ENCODE data around the gene C14orf93.

Gene C14orf93

GRCh38 chr14:22986508-22987054 lies 23.4 kb downstream of the C14orf93 start:
- DNase-seq, result peak; percentile 78

- no peak for DNase-seq
These were observed 23.9 kb downstream of the C14orf93 start for GRCh38 chr14:22985894-22986507.

- no peak for DNase-seq
These were observed 24.8 kb downstream of the C14orf93 start for GRCh38 chr14:22984959-22985658.

GRCh38 chr14:22982477-22983245 lies 27.3 kb downstream of the C14orf93 start, which contains the start of gene AJUBA:
Gene AJUBA, minus strand, starts transcription at chr14:22982551. Its CDS starts 285 bp downstream, at chr14:22982266.
- DNase-seq, result peak; percentile 92

GRCh38 chr14:22981876-22982476 lies 28.0 kb downstream of the C14orf93 start:
- DNase-seq, result peak; percentile 78

- peak; percentile 65 for DNase-seq
These were observed 28.7 kb downstream of the C14orf93 start for GRCh38 chr14:22981090-22981875.

GRCh38 chr14:22980672-22981089 lies 29.3 kb downstream of the C14orf93 start:
- no peak for DNase-seq

- peak; percentile 30 for DNase-seq
These were observed 30.1 kb downstream of the C14orf93 start for GRCh38 chr14:22979748-22980392.

GRCh38 chr14:22978981-22979671 lies 30.8 kb downstream of the C14orf93 start:
- peak; percentile 35 for DNase-seq

- no peak for DNase-seq
These were observed 31.5 kb downstream of the C14orf93 start for GRCh38 chr14:22978487-22978837.

- DNase-seq, result peak; percentile 65
These were observed 32.1 kb downstream of the C14orf93 start for GRCh38 chr14:22977684-22978486.

- DNase-seq, result no peak
These were observed 32.6 kb downstream of the C14orf93 start for GRCh38 chr14:22977434-22977683.

- peak; percentile 21 for DNase-seq
These were observed 33.1 kb downstream of the C14orf93 start for GRCh38 chr14:22976620-22977433.

GRCh38 chr14:22974530-22975313 lies 35.2 kb downstream of the C14orf93 start:
- no peak for DNase-seq

GRCh38 chr14:22973217-22974032 lies 36.5 kb downstream of the C14orf93 start:
- peak; percentile 57 for DNase-seq

- DNase-seq, result no peak
These were observed 37.5 kb downstream of the C14orf93 start for GRCh38 chr14:22972313-22972930.

- DNase-seq, result no peak
These were observed 38.8 kb downstream of the C14orf93 start for GRCh38 chr14:22971152-22971551.

Data from retina (tissue), 1 donor.